NK-92 (cell line): ENCODE measurements around the gene TLCD3A.

ENCODE experiments used
- DNase-seq: peaks from one replicate; lab custom pipeline; 2025; ENCODE audit not compliant: unreplicated experiment; lab: John Stamatoyannopoulos, UW

Gene TLCD3A

GRCh38 chr17:705863-706262, 26.5 kb upstream of the TLCD3A start:
- no peak for DNase-seq

DNA sequence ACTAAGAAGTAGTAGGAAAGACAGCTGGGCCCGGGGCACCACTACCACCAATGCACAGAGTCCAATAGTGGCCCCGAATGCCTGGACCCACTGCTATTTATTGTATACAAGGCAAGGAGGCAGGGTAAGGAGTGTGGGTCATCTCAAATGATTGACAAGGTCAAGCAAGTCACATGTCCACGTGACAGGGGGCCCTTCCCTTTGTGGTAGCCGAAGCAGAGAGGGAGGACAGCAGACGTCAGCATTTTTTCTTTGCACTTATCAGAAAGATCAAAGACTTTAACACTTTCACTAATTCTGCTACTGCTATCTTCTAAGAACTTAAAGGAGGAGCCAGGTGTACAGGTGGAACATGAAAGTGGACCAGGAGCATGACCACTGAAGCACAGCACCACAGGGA, 24.3 kb upstream of the TLCD3A start:
- DNase-seq: no peak

DNA sequence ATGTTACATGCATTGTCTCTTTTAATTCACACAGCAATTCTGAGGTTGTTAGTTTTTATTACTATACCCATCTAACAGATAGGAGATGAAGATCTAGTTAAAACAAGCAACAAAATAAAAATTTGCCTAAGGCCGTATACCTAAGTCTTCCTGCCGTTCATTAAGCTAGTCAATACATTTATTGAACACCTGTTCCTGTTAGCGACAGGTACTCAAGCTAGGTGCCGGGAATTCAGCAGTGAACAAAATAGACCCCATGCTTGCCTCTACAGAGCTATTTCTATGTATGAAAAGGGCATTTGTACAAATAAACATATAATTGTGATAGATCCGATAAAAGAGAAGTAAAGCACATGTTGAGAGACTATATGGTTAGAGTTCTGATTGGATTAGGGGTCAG, 14.3 kb upstream of the TLCD3A start:
- no peak for DNase-seq

DNA sequence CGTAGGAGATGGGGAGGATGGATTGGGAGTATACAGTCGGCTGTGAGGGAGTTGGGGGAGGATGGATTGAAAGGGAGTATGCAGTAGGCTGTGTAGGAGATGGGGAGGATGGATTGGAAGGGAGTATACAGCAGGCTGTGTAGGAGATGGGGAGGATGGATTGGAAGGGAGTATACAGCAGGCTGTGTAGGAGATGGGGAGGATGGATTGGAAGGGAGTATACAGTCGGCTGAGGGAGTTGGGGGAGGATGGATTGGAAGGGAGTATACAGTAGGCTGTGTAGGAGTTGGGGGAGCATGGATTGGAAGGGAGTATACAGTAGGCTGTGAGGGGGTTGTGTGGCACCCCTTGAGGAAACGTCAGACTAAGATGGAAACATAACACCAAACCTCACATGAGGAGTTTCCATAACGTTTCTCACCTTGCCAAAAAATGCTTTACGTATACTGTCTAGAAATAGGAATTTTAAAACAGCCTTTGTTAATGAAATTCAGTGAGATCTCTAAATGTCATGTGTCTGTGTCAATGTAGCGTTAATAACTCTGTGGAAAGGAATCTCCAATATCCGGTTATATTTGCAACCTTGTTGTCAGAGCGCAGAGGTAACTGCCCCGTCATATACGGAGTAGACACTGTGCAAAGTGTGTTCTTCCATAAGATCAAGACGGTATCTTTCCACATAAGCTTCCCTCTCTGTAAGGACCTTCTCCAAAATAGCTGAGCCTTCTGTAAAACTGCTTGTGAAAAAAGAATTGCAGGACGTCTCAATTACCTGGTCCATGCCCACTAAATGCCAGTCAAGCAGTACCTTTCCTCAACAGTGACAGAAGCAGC, 11.5 kb upstream of the TLCD3A start:
- DNase-seq: no peak

- DNase-seq: no peak
Observed at GRCh38 chr17:721540-721937, 10.9 kb upstream of the TLCD3A start.

- no peak for DNase-seq
Observed at GRCh38 chr17:725084-725483, 7.3 kb upstream of the TLCD3A start.

DNA sequence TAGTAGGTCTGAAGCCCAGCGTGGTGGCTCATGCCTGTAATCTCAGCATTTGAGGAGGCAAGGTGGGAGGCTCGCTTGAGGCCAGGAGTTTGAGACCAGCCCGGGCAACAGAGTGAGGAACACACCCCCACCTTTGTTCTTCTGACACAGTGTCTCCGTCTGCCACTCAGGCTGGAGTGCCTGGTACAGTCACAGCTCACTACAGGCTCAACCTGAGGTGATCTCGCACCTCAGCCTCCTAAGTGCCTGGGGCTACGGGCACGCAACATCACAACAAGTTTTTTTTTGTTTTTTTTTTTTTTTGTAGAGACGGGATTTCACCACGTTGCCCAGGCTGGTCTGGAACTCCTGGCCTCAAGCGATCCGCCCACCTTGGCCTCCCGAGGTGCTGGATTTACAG, 6.7 kb upstream of the TLCD3A start:
- no peak for DNase-seq

DNA sequence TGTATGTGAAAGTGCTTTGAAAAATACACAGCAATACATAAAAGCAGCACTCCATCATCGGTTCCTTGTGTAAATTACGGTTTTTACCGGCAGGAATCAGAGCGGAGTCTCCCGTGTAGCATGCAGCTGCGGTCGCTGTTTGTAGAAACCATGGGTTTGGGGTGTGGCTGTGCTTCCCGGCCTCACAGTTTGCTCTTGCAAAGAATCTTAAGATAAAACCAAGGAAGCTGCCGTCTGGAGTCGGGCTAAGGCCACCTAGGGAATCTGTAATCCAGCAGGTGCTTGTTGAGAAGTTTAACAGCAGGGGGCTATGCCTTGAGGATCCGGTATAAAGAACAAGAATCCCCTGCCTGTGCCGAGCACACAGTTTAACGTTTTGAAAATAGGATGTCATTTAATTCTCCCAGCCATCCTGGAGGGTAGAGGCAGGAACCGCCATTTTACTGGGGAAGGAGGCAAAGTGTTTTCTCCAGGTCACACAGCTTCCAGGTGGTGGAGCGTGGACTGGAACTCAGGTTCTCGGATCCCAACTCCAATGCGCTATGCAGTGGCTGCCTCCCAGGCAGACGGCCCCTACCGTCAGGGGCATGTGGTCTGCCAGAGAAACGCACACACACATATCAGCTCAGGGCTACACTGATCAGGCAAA, 6.0 kb upstream of the TLCD3A start:
- DNase-seq: no peak

- no peak for DNase-seq
Observed at GRCh38 chr17:728911-729310, 3.5 kb upstream of the TLCD3A start.

DNA sequence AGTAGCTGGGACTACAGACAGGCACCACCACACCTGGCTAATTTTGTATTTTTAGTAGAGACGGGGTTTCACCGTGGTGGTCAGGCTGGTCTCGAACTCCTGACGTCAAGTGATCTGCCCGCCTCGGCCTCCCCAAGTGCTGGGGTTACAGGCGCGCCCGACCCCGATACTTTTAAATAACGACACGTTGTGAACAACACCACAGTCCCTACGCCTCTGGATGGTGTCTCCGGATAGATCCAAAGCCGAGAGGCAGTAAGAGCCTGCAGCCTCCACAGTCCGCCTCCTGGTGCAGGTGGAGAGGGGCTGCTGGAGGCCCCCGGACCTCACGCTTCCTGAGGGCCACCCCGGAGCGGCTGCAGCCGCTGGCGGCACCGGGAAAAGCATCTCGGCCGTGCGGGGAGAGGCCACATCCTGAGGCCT, 741 bp upstream of the TLCD3A start:
- no peak for DNase-seq

DNA sequence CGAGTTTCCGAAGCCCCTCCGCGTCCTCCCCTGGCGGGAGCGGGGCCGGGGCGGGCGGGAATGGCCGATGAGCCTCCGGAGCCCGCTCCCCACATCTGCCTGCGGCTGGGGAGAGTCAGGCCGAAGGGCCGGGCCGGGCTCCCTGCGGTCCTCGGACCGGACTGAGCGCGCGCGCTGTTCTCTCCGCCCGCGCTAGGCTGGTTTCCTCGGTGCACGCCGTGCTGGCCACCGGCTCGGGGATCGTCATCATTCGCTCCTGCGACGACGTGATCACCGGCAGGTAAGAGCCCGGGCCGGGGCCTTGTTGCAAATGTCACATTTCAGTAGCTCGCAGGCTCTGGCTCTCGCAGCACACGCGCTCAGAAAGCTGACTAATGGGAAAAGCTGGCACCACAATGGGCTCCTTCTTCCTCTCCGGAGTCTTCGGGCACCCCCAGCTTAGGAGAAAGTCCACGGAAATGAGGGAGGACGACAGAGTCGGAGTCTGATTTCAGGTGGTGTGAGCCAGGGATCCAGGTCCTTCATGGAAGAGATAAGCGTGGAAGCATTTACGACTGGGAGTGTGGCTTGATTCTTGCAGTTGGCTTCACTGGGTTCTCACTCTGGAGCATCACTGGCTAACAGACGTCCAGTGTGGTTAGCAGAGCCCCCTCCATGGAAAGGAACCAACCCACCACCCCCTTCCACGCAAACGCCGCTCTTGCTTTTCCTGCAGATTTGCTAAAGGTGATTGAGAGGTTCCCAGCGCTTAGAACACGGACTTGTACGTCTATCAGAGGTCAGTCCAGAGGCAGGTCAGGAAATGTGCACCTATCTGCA, 715 bp downstream of the TLCD3A start:
- DNase-seq: no peak

DNA sequence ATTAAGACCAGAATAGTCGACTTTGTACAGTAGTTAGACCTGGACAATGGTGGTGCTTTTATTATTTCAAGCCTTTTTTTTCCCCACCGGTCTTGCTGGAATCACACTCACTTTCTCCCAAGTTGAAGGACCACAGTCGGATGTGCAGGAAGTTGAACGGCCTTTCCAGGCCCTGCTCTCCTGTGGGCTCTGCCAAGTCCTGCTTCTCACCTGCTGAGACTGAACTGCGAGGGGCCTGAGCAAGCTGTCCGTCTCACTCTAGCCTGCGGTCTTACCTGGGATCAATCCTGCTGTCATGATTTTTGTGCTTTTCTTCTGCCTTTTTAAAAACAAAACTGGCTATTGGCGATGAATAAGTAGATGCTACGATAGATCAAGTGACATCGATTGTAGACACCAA, 1.3 kb downstream of the TLCD3A start:
- DNase-seq: no peak

DNA sequence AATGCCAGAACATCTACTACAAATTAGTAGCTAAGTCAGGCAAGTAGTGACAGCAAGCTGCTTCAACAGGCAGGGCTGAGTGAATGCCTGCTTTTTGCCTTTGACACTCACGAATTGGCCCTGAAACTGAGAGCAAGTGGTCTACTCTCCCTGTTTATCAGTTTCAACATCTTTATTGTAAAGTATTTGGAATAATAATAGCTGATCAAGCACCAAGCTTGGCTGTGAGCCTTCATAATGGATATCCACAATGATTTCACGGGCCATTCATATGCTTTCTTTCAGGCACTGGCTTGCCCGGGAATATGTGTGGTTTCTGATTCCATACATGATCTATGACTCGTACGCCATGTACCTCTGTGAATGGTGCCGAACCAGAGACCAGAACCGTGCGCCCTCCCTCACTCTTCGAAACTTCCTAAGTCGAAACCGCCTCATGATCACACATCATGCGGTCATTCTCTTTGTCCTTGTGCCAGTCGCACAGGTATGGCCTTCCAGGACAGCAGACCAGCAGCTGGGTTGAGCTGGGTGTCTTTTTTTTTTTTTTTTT, 5.2 kb downstream of the TLCD3A start:
- DNase-seq: no peak

GRCh38 chr17:740240-741017, 8.0 kb downstream of the TLCD3A start:
- DNase-seq: no peak

DNA sequence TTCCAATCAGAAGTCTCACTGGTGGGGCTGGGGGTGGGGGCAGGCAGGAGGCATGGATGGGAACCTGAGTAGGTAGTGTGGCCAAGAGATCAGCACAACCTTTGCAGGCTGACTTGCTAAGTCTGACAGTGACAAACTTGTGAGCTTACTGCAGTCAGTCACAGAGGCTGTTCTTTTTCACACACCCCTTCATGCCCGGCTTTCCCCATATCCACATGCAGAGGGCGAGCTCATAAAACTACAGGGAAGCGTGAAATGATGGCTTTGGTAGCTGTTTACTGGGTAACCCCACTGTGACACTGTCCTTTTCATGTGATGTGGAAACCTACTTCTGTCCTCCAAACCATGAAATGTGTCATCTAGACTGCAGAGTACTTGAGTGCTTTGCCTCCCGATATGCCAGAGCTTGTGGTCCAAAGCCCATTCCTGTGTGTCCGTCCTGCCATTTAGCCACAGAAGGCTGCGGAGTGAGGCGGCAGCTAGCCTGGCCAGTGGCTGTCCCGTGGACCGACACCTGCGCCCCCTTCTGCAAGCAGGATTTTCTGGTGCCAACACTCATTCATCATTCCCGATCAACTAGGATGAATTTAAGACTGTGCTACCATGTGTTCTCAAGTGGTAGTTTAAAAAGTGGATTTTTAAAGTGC, 9.9 kb downstream of the TLCD3A start:
- DNase-seq: no peak

DNA sequence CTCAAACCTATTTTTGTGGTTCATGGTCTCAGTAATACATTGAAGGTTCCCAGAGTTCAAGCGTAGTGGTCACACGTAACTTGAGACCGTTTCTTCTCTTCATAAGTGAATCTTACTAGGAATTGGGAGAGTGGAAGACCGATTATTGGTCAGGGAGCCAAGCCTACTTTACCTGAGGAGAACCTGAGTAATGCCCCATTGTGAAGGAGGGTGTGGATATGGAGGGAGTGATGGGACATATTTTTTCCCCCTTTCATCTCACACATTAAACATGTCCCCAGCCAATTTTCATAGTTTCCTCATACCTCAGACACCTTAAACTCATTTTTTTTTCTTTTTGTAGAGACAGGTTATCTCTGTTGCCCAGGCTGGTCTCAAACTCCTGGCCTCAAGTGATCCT, 10.7 kb downstream of the TLCD3A start:
- DNase-seq: no peak

DNA sequence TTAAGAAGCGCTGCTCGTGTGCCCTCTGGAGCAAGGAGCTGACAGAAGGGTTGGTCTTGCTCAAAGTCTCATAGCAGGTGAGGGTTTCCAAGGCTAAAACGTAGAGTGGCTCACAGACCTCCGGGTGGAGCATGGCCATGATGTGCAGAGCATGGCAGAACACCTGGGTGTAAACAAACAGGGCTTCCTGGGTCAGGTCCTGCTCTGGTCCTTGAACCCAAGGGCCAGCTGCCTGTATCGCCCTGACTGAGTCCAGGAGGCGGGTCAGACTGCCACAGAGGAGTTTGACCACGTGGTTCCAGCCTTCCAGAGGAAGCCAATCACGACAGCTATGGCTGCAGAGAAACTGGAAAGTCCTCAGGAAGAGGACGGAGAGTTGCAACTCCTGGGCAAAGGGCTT, 12.5 kb downstream of the TLCD3A start:
- no peak for DNase-seq

GRCh38 chr17:745406-745805, 13.0 kb downstream of the TLCD3A start:
- DNase-seq: no peak

- DNase-seq: no peak
Observed at GRCh38 chr17:746181-746580, 13.8 kb downstream of the TLCD3A start.
